Measurements from ENCODE around the gene TENM3. TPM values are rescaled to one million over a fixed set of nuclear protein-coding genes. Genes with fewer than 3 reads are reported as not detected.

Gene TENM3
- total RNA-seq, 1 donor from 2014 or later: not detected

GRCh38 chr4:182553653-182554052 is 310.5 kb downstream of the TENM3 start:
- no peak for DNase-seq (ENCODE audit: low spot score)
- Mint-ChIP-seq H3K27ac (no peak overlapping the region), H3K4me3 (no peak overlapping the region), H3K4me1 (ENCODE audit: low read depth) (no peaks in the 10 kb centered on the region), H3K9me3 (no peaks in the 10 kb centered on the region), H3K36me3 (ENCODE audit: low read depth) (no peaks in the 10 kb centered on the region), H3K27me3 (ENCODE audit: insufficient read depth) (peaks cover 6% of the 10 kb centered on the region)
- intact Hi-C loops (cut with micrococcal nuclease): no loop called here

GRCh38 chr4:182554736-182555135 is 311.5 kb downstream of the TENM3 start:
- no peaks in the 10 kb centered on the region for H3K9me3 Mint-ChIP-seq
- intact Hi-C loops (cut with micrococcal nuclease): no loop called here
- no peak overlapping the region for H3K4me3 Mint-ChIP-seq
- no peak overlapping the region for H3K27ac Mint-ChIP-seq
- no peak for DNase-seq (ENCODE audit: low spot score)
- peaks cover 6% of the 10 kb centered on the region for H3K27me3 Mint-ChIP-seq (ENCODE audit: insufficient read depth)
- H3K36me3 Mint-ChIP-seq (ENCODE audit: low read depth): no peaks in the 10 kb centered on the region
- no peaks in the 10 kb centered on the region for H3K4me1 Mint-ChIP-seq (ENCODE audit: low read depth)

GRCh38 chr4:182555997-182556418 is 312.8 kb downstream of the TENM3 start:
- Mint-ChIP-seq H3K9me3 (no peaks in the 10 kb centered on the region), H3K27ac (no peak overlapping the region), H3K4me1 (ENCODE audit: low read depth) (no peaks in the 10 kb centered on the region), H3K27me3 (ENCODE audit: insufficient read depth) (peaks cover 3% of the 10 kb centered on the region), H3K4me3 (no peak overlapping the region), H3K36me3 (ENCODE audit: low read depth) (no peaks in the 10 kb centered on the region)
- DNase-seq (ENCODE audit: low spot score): no peak
- intact Hi-C loops (cut with micrococcal nuclease): no loop called here

GRCh38 chr4:182556580-182556979 is 313.4 kb downstream of the TENM3 start:
- H3K4me3 Mint-ChIP-seq: no peak overlapping the region
- H3K4me1 Mint-ChIP-seq (ENCODE audit: low read depth): no peaks in the 10 kb centered on the region
- no peak for DNase-seq (ENCODE audit: low spot score)
- H3K27ac Mint-ChIP-seq: no peak overlapping the region
- H3K27me3 Mint-ChIP-seq (ENCODE audit: insufficient read depth): peaks cover 2% of the 10 kb centered on the region
- intact Hi-C loops (cut with micrococcal nuclease): no loop called here
- H3K9me3 Mint-ChIP-seq: no peaks in the 10 kb centered on the region
- no peaks in the 10 kb centered on the region for H3K36me3 Mint-ChIP-seq (ENCODE audit: low read depth)

- Mint-ChIP-seq H3K27ac (no peak overlapping the region), H3K9me3 (no peaks in the 10 kb centered on the region), H3K36me3 (ENCODE audit: low read depth) (no peaks in the 10 kb centered on the region), H3K27me3 (ENCODE audit: insufficient read depth) (peaks cover 6% of the 10 kb centered on the region), H3K4me1 (ENCODE audit: low read depth) (no peaks in the 10 kb centered on the region), H3K4me3 (no peak overlapping the region)
- no peak for DNase-seq (ENCODE audit: low spot score)
- intact Hi-C loops (cut with micrococcal nuclease): no loop called here
Measured at GRCh38 chr4:182560358-182560757, 317.2 kb downstream of the TENM3 start.

- Mint-ChIP-seq H3K36me3 (ENCODE audit: low read depth) (no peaks in the 10 kb centered on the region), H3K27me3 (ENCODE audit: insufficient read depth) (peaks cover 5% of the 10 kb centered on the region), H3K27ac (no peak overlapping the region), H3K4me3 (no peak overlapping the region), H3K4me1 (ENCODE audit: low read depth) (no peaks in the 10 kb centered on the region), H3K9me3 (no peaks in the 10 kb centered on the region)
- no peak for DNase-seq (ENCODE audit: low spot score)
- intact Hi-C loops (cut with micrococcal nuclease): no loop called here
Measured at GRCh38 chr4:182562350-182562749, 319.1 kb downstream of the TENM3 start.

- H3K36me3 Mint-ChIP-seq (ENCODE audit: low read depth): no peaks in the 10 kb centered on the region
- peaks cover 5% of the 10 kb centered on the region for H3K27me3 Mint-ChIP-seq (ENCODE audit: insufficient read depth)
- no peak overlapping the region for H3K27ac Mint-ChIP-seq
- no peak overlapping the region for H3K4me3 Mint-ChIP-seq
- intact Hi-C loops (cut with micrococcal nuclease): no loop called here
- no peaks in the 10 kb centered on the region for H3K4me1 Mint-ChIP-seq (ENCODE audit: low read depth)
- no peaks in the 10 kb centered on the region for H3K9me3 Mint-ChIP-seq
- no peak for DNase-seq (ENCODE audit: low spot score)
Measured at GRCh38 chr4:182564724-182565369, 321.6 kb downstream of the TENM3 start.

- H3K27me3 Mint-ChIP-seq (ENCODE audit: insufficient read depth): peaks cover 3% of the 10 kb centered on the region
- H3K36me3 Mint-ChIP-seq (ENCODE audit: low read depth): no peaks in the 10 kb centered on the region
- no peaks in the 10 kb centered on the region for H3K4me1 Mint-ChIP-seq (ENCODE audit: low read depth)
- intact Hi-C loops (cut with micrococcal nuclease): no loop called here
- H3K27ac Mint-ChIP-seq: no peak overlapping the region
- H3K4me3 Mint-ChIP-seq: no peak overlapping the region
- DNase-seq (ENCODE audit: low spot score): no peak
- H3K9me3 Mint-ChIP-seq: no peaks in the 10 kb centered on the region
Measured at GRCh38 chr4:182567119-182567518, 323.9 kb downstream of the TENM3 start.

- Mint-ChIP-seq H3K27ac (no peak overlapping the region), H3K36me3 (ENCODE audit: low read depth) (no peaks in the 10 kb centered on the region), H3K4me1 (ENCODE audit: low read depth) (no peaks in the 10 kb centered on the region), H3K27me3 (ENCODE audit: insufficient read depth) (no peaks in the 10 kb centered on the region), H3K4me3 (no peak overlapping the region), H3K9me3 (no peaks in the 10 kb centered on the region)
- intact Hi-C loops (cut with micrococcal nuclease): no loop called here
- DNase-seq (ENCODE audit: low spot score): no peak
Measured at GRCh38 chr4:182569561-182569960, 326.4 kb downstream of the TENM3 start.

- no peaks in the 10 kb centered on the region for H3K9me3 Mint-ChIP-seq
- DNase-seq (ENCODE audit: low spot score): no peak
- H3K27ac Mint-ChIP-seq: no peak overlapping the region
- no peak overlapping the region for H3K4me3 Mint-ChIP-seq
- intact Hi-C loops (cut with micrococcal nuclease): no loop called here
- no peaks in the 10 kb centered on the region for H3K36me3 Mint-ChIP-seq (ENCODE audit: low read depth)
- no peaks in the 10 kb centered on the region for H3K27me3 Mint-ChIP-seq (ENCODE audit: insufficient read depth)
- H3K4me1 Mint-ChIP-seq (ENCODE audit: low read depth): no peaks in the 10 kb centered on the region
Measured at GRCh38 chr4:182574706-182575105, 331.5 kb downstream of the TENM3 start.

- no peak for DNase-seq (ENCODE audit: low spot score)
- Mint-ChIP-seq H3K27ac (no peak overlapping the region), H3K9me3 (no peaks in the 10 kb centered on the region), H3K27me3 (ENCODE audit: insufficient read depth) (no peaks in the 10 kb centered on the region), H3K4me3 (no peak overlapping the region), H3K4me1 (ENCODE audit: low read depth) (no peaks in the 10 kb centered on the region), H3K36me3 (ENCODE audit: low read depth) (no peaks in the 10 kb centered on the region)
- intact Hi-C loops (cut with micrococcal nuclease): no loop called here
Measured at GRCh38 chr4:182575225-182575624, 332.0 kb downstream of the TENM3 start.

- no peak overlapping the region for H3K27ac Mint-ChIP-seq
- H3K36me3 Mint-ChIP-seq (ENCODE audit: low read depth): no peaks in the 10 kb centered on the region
- no peak overlapping the region for H3K4me3 Mint-ChIP-seq
- H3K9me3 Mint-ChIP-seq: no peaks in the 10 kb centered on the region
- intact Hi-C loops (cut with micrococcal nuclease): no loop called here
- DNase-seq (ENCODE audit: low spot score): no peak
- no peaks in the 10 kb centered on the region for H3K4me1 Mint-ChIP-seq (ENCODE audit: low read depth)
- H3K27me3 Mint-ChIP-seq (ENCODE audit: insufficient read depth): no peaks in the 10 kb centered on the region
Measured at GRCh38 chr4:182576601-182577289, 333.5 kb downstream of the TENM3 start.

- H3K4me3 Mint-ChIP-seq: no peak overlapping the region
- H3K4me1 Mint-ChIP-seq (ENCODE audit: low read depth): no peaks in the 10 kb centered on the region
Measured at GRCh38 chr4:182577411-182577810, 334.2 kb downstream of the TENM3 start.

More at GRCh38 chr4:182577411-182577810, 334.2 kb downstream of the TENM3 start:
- no peaks in the 10 kb centered on the region for H3K36me3 Mint-ChIP-seq (ENCODE audit: low read depth)
- H3K27ac Mint-ChIP-seq: no peak overlapping the region
- intact Hi-C loops (cut with micrococcal nuclease): no loop called here
- H3K27me3 Mint-ChIP-seq (ENCODE audit: insufficient read depth): no peaks in the 10 kb centered on the region
- H3K9me3 Mint-ChIP-seq: no peaks in the 10 kb centered on the region
- DNase-seq (ENCODE audit: low spot score): no peak
